ENCODE data around the gene KLF8.

Gene KLF8

GRCh38 chrX:56319165-56319564, 87.0 kb downstream of the KLF8 start:
- no peak for TF ChIP-seq CTCF (conservative IDR thresholded peaks at IDR 0.05; ENCODE audit: low read depth, low read length)
- no peak for DNase-seq (ENCODE audit: low read depth)

More at GRCh38 chrX:56319165-56319564, 87.0 kb downstream of the KLF8 start:
- no peak overlapping the region for H3K4me3 ChIP-seq (ENCODE audit: low read depth, low read length)

Measured in choroid plexus epithelial cell (primary cell).